Stimulated activated CD4-positive, alpha-beta T cell treated with anti-CD3 and anti-CD28 coated beads, Interleukin-12 subunit alpha, Interleukin-12 subunit beta, amount 100 ng/mL, for 48 hours (primary cell): ENCODE results near the gene ARPC5L.
"Not testable (repeated sequence)": the region's sequence is repeated elsewhere in the genome, so short reads cannot be mapped to it uniquely, and the experiment has no call there.

ENCODE experiments used
- DNase-seq, 3 donors: peaks; one replicate each; pipeline ENCODE4 v3.0.0-alpha.2; 2020; ENCODE audit warnings: low read depth in 2 of 3, low spot score in 1 of 3

ARPC5L gene

GRCh38 chr9:124840300-124840833 is 21.6 kb upstream of the ARPC5L start:
- DNase-seq: no peak

GRCh38 chr9:124841075-124841821 is 20.7 kb upstream of the ARPC5L start:
- no peak for DNase-seq

DNA sequence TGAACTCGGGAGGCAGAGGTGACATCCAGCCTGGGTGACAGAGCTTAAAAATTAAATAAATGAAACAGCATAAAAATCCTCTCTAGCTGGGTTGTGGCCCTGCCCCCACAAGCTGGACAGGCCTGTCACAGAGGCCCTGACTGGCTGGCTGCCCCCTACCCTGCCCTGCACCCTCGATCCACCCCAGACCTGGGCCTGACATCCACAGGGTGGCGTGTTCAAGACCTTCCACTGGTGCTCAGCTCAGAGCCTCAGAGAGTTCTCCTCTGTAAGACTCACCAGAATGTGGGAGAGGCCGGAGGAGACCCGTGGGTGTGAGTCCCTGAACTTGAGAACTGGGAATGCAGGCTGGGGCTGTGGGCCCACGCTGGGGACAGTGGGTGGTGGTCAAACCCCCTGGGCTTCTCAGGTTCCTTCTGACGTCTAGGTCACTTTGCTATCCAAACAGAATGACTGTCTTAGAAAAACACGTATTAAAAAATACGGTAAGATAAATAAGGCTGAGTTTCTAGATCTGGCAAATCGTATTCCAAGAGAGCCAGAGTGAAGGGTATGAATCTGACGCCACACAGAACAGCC is 18.4 kb upstream of the ARPC5L start:
- no peak for DNase-seq

DNA sequence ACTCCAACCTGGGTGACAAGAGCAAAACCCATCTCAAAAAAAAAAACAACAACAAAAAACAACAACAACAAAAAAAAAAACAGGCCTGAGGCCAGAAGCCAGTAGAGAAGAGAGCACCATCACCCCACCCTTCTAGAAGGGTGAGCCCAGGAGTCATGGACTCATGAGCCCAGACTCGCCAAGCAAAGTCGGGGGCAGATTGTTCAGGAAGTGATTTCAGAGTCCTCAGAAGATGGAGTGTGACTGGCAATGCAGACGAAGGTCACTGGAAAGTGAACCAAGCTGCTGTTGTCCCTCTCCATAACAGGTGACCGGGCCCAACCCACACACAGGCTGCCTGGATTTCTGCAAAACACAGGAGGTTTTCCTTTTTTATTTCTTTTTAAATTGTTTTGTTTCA is 17.6 kb upstream of the ARPC5L start:
- DNase-seq: no peak

DNA sequence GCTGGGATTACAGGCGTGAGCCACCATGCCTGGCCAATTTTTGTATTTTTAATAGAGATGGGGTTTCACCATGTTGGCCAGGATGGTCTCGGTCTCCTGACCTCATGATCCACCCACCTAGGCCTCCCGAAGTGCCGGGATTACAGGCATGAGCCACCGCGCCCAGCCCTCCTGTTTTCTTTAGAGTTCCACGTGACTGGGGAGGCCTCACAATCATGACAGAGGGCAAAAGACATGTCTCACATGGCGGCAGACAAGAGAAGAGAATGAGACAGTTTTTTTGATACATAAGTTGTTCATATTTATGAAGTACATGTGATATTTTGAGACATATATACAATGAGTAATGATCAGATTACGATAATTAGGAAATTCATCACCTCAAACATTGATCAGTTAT is 15.5 kb upstream of the ARPC5L start:
- not testable (repeated sequence) for DNase-seq

DNA sequence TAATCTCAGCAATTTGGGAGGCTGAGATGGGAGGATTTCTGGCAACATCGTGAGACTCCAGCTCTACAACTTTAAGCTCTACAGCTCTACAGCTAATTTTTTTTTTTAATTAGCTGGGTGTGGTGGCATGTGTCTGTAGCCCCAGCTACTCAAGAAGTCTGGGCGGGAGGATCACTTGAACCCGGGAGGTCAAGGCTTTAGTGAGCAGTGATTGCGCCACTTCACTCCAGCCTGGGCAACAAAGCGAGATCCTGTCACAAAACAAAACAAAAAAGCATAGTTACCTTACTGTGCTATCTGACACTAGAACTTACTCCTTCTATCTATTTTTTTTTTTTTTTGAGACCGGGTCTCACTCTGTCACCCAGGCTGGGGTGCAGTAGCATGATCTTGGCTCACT is 15.0 kb upstream of the ARPC5L start:
- DNase-seq: no peak

DNA sequence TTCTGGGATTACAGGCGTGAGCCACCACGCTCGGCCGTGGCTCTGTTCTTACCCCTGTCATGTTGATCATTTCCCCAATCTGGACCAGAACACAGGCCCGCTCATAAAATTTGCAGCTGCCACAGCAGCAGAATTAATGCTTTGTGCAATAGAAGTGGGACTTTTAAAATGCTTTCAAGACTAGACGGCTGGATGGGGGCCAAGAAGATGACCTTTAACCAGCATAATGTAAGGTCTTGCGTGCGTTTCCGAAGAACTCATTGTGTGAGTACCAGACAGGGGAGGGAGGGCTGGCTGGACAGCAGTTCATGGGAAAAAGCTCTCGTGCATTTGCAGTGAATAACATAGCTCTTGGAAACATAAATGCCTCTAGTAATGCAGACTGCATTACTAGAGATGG is 12.1 kb upstream of the ARPC5L start:
- no peak for DNase-seq

DNA sequence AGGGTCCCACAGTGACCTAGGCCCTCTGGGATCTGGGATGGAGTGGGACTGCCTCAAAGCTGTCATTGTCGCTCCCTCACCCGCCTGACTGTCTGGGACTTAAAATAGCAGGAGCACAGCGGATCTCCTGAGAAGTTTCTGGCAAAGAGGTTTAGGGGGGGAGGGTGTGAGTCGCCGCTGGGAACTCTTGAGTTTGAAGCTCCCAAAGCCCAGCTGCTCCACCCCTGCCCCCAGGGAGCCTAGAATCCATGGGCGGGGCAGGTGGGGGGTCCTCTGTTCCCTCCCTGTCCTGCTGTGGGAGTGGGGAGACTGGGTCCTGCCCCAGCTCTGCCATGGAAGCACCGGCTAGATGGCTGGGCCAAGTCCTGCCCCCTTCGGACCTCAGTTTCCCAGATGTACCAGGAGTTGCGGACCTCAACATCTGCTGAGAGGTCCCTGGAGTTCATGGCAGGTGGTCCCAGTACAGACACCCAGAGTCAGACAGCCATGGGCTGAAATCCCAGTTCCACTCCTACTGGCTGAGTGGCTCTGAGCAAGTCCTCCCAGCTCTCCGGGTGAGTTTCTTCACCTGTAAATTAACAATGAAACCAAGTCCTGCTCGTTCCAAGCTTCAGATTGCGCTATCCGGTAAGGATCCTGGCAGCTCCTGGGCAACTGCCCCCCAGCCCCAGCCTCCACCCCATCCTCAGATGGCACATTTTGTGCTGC is 9.7 kb upstream of the ARPC5L start:
- no peak for DNase-seq

- peak; percentile 53 to 72 (median 62) for DNase-seq
These were observed 8.9 kb upstream of the ARPC5L start, which contains the start of gene WDR38 for GRCh38 chr9:124852829-124853531. WDR38 (plus strand) TSS chr9:124853460; CDS start chr9:124853532, 72 bp downstream.

- no peak for DNase-seq
These were observed 8.3 kb upstream of the ARPC5L start for GRCh38 chr9:124853605-124854143.

DNA sequence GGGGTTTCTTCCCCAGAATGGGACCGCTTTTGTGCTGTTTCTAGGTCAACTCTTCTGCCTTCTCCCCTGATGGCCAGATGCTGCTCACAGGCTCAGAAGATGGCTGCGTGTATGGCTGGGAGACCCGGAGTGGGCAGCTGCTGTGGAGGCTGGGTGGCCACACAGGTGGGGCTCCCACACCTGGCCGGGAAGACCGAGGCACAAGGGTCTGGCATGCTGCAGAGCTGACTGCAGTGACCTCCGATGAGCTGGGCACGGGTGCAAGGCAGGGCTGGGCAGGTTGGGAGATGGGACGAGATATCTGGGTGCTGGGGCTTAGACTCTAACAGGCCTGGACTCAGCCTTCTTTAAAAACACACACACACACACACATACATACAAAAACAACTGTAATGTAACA is 7.8 kb upstream of the ARPC5L start:
- DNase-seq: no peak

DNA sequence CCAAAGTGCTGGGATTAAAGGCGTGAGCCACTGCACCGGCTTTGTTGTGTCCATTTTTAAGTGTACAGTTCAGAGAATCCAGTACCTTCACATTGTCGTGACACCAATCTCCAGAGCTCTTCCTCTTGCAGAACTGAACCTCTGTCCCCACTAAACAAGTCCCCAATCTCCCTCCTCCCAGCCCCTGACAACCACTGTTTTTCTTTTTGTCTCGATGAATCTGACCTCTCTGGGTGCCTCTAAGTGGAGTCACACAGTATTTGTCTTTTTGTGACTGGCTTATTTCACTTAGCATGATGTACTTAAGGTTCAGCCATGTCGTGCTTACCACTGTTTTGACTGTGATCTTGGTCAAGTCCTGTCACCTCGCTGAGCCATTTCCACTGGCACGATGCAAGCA is 7.1 kb upstream of the ARPC5L start:
- no peak for DNase-seq

- no peak for DNase-seq
These were observed 6.4 kb upstream of the ARPC5L start for GRCh38 chr9:124855566-124855943.

DNA sequence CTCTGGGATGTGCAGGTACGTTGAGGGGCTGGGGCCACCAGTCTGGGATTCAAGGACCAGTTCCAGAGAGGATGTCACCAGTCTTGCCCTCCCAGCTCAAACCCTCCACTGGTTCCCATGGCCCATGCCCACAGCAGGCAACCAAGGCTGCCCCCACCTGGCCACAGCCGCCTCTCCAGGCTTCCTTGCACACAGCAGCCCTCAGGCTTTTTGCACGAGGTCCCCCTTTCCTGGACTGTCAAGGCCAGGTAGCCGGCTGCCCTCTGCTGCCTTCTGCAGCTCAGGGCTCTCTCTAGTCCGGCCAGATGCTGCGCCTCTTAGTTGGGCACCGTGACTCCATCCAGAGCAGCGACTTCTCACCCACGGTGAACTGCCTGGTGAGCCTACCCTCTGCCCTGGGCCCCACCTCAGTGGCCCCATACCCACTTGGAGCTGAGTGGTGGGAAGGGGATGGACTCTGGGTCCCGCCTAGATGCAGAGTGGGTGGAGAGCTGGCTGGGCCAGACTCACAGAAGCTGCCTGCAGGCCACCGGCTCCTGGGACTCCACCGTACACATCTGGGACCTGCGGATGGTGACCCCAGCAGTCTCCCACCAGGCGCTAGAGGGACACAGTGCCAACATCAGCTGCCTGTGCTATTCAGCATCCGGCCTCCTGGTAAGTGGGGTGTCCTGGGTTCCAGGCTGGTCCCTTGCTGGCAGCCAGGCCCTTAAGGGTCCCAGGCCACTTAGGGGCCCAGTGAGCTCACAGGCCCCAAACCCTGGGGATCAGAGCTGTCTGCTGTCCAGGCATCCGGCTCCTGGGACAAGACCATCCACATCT is 5.8 kb upstream of the ARPC5L start:
- DNase-seq: no peak

DNA sequence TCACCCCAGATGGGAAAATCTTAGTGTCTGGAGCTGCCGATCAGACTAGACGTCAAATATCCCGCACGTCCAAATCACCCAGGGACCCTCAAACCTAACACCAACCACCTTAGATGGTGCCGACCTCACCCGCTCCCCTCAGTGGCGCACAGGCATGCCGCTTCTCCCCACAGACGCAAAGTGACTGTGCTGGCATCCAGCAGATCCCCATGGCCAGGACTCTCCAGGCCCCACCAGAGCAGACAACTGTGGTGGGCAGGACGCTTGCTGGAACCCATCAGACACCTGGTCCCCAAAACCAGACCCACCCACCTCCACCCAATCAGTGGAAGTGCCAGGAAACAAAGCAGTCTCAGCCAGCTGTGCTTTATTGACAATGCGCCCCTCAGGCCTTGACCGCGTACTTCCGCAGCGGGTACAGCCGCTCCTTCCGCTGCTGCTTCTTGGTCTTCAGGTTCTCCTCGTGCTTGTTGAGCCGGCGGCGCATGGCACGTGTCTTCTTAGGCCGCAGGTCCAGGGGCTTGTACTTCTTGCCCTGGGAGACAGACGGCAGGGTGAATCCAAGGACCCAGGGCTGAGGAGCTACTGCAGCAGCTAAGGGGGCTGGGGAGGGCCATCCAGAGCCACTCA is 4.3 kb upstream of the ARPC5L start:
- no peak for DNase-seq

DNA sequence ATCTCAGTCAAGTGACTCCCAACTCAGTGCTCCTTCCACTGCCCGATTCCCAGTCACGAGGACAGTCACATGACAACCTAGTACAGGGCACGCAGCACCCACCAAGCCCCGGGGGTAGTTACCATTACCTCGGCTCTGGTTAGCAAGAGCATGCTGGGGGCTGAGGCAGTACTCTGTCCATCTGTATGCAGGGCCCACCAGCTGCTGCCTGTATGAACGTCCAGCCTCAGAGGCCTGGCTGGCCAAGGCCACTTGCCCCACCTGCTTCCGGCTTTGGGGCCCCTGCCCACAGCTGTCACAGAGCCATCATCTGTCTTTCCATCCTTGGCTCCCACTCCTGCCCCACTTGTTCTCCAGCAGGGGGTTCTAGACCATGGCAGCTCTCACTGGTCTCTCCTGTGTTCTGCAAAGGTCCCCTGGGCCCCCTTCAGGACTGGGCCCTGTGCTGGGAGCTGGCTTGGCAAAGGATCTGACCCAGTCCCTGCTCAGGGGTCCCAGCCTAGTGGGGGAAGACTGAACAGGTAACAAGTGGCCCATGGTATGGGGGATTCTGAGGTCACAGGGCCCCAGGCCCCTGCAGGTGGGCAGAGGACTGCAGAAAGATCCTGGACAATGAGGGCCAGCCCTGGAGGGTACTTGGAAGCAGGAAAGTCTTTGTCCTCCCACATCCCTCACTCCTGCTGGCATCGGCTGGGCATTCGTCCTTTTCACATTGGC is 3.4 kb upstream of the ARPC5L start:
- no peak for DNase-seq

- no peak for DNase-seq
These were observed 1.9 kb upstream of the ARPC5L start for GRCh38 chr9:124859803-124860581.

DNA sequence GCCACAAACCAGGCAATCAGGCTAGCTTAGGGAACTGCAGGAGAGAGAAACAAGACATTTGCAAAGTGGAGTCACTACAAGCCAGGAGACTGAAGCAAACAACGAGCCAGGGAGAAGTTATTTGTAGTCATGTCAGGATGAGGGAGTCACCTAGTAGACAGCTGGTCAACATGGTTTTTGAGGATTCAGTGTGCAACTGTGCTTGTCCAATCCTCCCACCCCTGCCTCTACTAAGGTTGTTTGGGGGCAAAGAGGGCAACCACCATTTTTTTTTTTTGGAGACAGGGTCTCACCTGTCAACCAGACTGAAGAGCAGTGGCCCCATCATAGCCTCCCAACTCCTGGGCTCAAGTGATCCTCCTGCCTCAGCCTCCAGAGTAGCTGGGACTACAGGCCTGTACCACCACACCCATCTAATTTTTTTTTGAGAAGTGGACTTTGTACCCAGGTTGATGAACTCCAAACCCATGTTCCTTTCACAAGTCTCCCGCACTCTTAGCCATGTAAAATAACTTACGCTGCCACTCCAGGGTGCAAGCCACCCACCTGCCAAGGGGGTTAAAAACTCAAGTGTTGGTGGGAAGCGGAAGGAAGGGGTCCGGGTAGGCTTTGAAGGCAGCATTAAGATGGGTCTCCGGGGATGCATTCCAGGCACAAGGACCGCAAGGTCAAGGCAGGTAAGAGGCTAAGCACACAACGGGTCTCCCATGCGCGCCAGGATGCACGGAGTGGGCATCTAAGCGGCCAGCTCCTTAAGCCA is 1.2 kb upstream of the ARPC5L start:
- no peak for DNase-seq
